HG02642 (cell line): ENCODE data around the gene COPS7B.

ENCODE experiments used
- ATAC-seq: cut with Tn5 transposase; IDR thresholded peaks from one replicate; pipeline ENCODE4 v1.9.1; 2021; ENCODE audit warnings: mild to moderate bottlenecking; ENCODE audit not compliant: unreplicated experiment, poor library complexity

Gene COPS7B

DNA sequence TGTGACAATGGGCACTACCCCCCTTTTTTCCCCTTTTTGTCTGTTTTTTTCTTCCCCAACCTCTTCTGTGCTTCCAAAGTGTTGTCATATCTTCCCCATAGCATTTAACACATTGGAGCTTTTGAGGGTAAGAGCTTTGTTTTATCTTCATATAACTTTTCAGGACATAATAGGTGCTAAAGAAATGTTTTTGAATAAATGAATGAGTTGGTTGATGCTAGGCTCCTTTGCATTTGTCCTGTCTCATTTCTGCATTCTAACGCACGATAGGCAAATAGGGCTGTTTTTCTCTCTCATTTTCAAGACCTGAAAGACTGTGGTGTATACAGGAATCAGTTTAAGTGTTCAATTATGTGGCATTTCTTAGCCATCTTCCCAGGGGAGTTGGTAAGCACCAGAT, 832 bp upstream of the COPS7B start:
- no peak for ATAC-seq

GRCh38 chr2:231785822-231786176, 446 bp upstream of the COPS7B start:
- no peak for ATAC-seq

DNA sequence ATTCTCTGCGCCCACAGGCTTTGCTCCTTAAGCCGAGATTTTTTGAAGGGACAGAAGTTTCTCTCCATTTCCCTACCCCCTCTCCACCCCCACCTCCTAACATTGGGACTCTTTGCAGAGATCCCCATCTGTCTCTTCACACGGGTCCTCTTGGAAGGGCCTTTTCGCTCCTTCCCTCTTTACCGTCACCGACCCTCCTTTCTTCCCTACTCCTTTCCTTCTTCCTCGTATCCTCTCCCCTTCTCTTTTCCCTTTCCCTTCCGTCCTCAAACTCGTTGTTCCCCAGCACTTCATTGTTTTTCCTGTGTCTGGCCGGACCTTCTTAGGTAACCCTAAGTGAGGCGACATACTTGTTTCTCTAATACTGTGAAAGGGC, 660 bp downstream of the COPS7B start:
- no peak for ATAC-seq

DNA sequence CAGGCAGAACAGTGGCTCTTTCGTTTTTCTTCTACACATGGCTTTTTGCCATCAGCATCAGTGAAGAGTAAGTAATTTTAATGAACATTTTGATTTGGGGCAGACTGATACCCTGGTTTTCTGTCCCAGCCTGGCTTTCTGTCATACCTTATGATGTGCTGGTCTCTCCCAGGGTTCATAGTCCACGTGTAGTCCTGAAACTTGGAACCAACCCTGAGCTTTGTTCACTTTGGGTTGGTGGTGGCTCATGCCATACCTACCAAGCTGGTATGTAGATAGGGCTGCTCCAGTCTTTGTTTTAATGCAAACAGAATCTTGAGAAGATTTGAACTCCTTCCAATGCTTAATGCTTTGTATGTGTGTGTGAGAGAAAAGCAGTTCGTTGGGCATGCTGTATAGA, 4.9 kb downstream of the COPS7B start:
- ATAC-seq = no peak

DNA sequence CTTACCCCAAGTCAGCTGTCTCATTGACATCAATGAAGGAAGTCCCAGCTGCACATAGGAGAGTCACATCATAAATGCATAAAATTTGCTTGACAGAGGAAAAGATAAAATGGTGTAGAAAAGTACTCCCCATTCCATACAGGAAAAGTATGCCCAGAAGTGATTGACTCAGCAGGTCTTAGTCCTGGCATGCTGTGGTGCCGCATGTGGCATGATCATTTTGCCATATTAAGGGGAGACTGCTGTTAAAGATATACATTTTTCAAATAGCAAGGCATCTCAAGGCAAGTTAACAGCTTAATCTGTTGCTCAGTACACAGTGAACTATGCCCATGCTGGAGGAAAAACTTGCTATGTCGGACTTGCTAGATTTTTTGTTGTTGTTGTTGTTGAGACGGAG, 8.1 kb downstream of the COPS7B start:
- no peak for ATAC-seq

- ATAC-seq = no peak
Observed at GRCh38 chr2:231795525-231796327, 9.5 kb downstream of the COPS7B start.

GRCh38 chr2:231800493-231801091, 14.3 kb downstream of the COPS7B start:
- ATAC-seq = no peak

- no peak for ATAC-seq
Observed at GRCh38 chr2:231803501-231804138, 17.4 kb downstream of the COPS7B start.

GRCh38 chr2:231807020-231807419, 20.8 kb downstream of the COPS7B start:
- no peak for ATAC-seq

GRCh38 chr2:231810905-231811304, 24.7 kb downstream of the COPS7B start:
- no peak for ATAC-seq

DNA sequence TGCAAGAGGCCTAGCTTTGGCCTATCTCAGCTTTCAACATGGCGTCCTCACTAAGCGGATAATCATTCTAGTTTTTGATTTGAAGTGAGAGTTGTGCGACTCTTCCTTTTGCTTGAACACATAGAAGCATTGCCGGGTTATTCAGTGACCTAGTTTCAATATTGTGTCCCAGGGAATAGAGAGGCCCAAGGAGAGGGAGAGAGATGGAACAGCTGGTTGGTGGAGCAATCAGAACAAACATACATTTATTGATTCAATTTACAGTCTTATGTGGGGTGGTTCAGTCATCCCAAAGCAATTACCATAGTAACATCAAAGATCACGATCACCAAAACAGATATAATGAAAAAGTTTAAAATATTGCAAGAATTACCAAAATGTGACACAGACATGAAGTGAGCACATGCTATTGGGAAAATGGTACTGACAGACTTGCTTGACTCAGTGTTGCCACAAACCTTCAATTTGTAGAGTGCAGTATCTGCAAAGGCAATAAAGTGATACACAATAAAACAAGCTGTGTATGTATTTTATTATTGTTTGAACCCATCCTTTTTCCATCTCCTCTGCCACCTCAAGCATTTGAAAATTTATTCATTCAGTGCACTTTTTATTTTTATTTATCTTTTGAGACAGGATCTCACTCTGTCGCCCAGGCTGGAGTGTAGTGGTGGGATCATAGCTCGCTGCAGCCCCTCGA, 30.2 kb downstream of the COPS7B start:
- ATAC-seq = no peak

DNA sequence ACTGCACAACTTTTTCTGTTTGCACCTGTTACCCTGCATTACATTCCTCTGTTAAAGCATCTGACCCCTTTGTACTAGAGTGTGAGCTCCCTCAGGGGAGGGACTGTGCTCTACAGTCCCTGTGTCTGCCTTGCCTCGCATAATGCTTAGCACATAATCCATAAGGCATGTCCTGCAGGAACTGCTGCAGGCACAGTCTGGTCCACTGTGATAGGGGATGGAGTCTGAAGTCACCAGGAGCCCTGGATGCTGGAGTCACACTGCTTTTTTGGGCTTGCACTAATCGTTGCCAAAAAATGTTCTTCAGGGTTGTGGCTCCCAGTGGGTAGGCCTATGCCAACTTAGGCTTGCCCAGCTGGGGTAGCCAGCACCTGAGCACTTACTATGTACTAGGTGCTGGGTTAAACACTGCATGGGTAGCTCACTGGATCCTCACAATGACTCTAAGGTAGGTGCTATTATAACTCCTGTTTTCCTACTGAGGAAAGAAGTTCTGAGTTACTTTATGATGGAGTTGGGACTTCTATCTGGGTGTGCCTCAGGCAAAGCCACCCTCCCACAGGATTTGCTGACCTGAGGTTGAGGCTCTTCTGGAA, 33.3 kb downstream of the COPS7B start:
- no peak for ATAC-seq

DNA sequence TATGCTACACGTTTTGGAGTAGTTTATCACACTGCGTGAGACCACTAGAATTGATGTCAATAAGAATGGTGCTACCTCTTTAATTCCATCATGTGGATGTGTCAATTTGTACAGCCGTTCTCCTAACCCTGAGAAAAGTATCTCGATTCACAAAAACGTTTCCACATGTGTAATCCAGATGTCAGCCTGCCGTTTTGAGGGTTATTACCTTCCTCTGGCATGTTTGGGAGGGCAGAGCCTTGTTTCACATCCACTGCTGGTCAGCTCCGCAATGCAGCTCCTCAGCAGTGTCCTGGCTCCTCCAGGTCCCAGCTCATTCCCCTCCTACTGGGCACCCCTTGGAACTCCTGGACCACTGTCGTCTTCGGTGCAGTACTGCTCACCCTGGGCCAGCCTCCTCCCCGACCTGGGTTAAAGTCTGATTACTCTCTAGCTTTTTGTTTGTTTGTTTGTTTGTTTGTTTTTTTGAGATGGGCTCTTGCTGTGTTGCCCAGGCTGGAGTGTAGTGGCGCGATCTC, 34.6 kb downstream of the COPS7B start:
- no peak for ATAC-seq

DNA sequence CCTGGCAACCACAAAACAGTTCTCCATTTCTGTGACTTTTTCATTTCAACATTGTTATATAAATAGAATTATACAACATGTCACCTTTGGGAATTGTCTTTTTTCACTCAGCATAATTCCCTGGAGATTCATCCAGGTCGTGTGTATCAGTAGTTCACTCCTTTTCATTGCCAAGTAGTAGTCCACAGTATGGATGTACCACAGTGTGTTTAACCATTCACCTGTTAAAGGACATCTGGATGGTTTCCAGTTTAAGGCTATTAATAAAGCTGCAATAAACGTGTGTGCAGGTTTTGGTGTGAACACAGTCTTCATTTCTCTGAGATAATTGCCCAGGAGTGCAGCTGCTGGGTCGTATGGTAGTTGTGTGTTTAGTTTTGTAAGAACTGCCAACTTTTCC, 35.7 kb downstream of the COPS7B start:
- no peak for ATAC-seq

DNA sequence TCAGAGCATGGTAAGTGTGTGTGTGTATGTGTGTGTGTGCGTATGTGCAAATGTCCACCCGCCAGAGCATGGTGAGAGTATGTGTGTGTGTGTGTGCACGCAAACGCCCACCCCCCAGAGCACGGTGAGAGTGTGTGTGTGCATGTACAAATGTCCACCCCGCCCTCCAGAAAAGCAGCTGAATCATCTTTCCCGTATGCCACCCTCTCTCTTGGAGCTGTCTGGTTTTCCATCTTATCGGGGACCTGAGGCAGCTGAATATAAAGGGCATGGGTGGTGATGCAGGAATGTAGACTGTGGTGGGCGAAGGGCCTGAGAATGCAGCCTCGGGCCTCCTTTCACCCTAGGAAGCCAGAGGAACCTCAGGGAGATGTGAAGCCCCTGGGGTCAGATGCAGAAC, 66.9 kb downstream of the COPS7B start:
- ATAC-seq = no peak

DNA sequence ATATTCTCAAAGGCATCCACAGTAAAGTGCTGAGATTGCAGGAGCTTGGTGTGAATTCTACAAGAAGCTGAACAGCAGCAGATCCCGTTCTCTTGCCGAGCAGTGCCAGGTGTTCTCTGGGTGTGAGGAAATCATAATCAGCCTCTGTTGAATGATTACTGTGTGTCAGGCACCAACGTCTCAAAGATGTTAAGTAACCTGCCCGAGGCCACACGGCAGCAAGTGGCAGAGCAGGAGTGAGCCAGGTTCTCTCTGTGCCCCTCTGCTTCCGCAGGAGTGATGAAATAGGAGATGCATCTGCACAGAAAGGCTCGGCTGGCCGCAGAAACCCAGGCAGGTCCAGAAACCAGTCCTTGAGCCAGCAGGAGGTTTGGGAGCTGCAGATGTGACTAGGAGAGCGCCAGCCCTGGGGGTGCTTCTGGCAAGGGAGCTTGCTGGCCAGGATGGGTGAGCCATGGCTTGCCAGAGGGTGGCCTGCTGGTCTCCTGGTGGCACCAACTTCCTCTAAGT, 68.4 kb downstream of the COPS7B start:
- no peak for ATAC-seq

- ATAC-seq = no peak
Observed at GRCh38 chr2:231856959-231857358, 70.7 kb downstream of the COPS7B start.
